ENCODE data around the gene RAPGEF3.

The RAPGEF3 gene

GRCh38 chr12:47734725-47735480 lies 23.8 kb downstream of the RAPGEF3 start:
- H3K9me3 ChIP-seq (ENCODE audit: insufficient read depth, low read length, severe bottlenecking): no peaks in the 10 kb centered on the region
- H3K79me2 ChIP-seq (ENCODE audit: insufficient read depth, low read length): no peaks in the 10 kb centered on the region
- DNase-seq (no peak), ATAC-seq (ENCODE audit: insufficient read depth, low read depth) (no peak)
- no peak overlapping the region for H2AFZ ChIP-seq (ENCODE audit: low read depth, low read length)
- H3K9ac ChIP-seq (ENCODE audit: low read depth, low read length): no peak overlapping the region
- H3K4me1 ChIP-seq (ENCODE audit: insufficient read depth, low read length): no peaks in the 10 kb centered on the region
- no peak overlapping the region for H3K27ac ChIP-seq (ENCODE audit: low read length)
- no peak for TF ChIP-seq EZH2 (IDR thresholded peaks at IDR 0.05; ENCODE audit: borderline replicate concordance, low read depth, low read length, severe bottlenecking)
- TF ChIP-seq CTCF (IDR thresholded peaks at IDR 0.05; ENCODE audit: borderline replicate concordance, extremely low read depth, low read length, poor library complexity, severe bottlenecking): no peak
- no peak overlapping the region for H3K4me2 ChIP-seq (ENCODE audit: insufficient read depth, low read length)
- H3K27me3 ChIP-seq (ENCODE audit: insufficient read depth, low read length, poor library complexity): no peaks in the 10 kb centered on the region
- H4K20me1 ChIP-seq (ENCODE audit: insufficient read depth, low read length): peaks cover 15% of the 10 kb centered on the region; the same call in 1 of the 2 replicates
- no peak overlapping the region for H3K4me3 ChIP-seq (ENCODE audit: low read depth in 1 of 2, low read length in 2 of 2)
- H3K36me3 ChIP-seq (ENCODE audit: insufficient read depth, low read length): no peaks in the 10 kb centered on the region

DNA sequence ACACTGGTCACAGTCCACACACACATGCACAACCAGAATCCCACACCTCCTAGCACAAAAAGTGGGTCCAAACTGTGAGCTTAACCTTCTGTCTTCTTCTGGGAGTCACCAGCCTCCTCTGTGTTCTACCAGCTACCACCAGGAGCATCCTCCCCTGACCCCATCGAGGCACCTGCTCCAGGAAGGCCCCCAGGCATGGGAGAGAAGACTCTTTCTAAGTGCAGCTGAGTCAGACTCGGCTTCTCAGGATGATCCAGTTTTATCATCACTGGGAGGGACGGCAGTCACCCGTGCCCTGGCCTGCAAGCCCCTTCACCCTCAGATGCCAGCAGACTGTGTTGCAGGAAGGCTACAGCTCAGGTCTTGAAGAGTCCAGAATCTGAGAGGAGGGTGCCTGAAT lies 25.5 kb downstream of the RAPGEF3 start:
- Histone ChIP-seq H3K27me3 (ENCODE audit: insufficient read depth, low read length, poor library complexity) (no peaks in the 10 kb centered on the region), H3K27ac (ENCODE audit: low read length) (no peak overlapping the region), H3K36me3 (ENCODE audit: insufficient read depth, low read length) (no peaks in the 10 kb centered on the region), H3K79me2 (ENCODE audit: insufficient read depth, low read length) (no peaks in the 10 kb centered on the region), H3K9ac (ENCODE audit: low read depth, low read length) (no peak overlapping the region), H3K4me1 (ENCODE audit: insufficient read depth, low read length) (no peaks in the 10 kb centered on the region), H3K4me3 (ENCODE audit: low read depth in 1 of 2, low read length in 2 of 2) (no peak overlapping the region), H3K4me2 (ENCODE audit: insufficient read depth, low read length) (no peak overlapping the region), H3K9me3 (ENCODE audit: insufficient read depth, low read length, severe bottlenecking) (no peaks in the 10 kb centered on the region), H2AFZ (ENCODE audit: low read depth, low read length) (no peak overlapping the region), H4K20me1 (ENCODE audit: insufficient read depth, low read length) (0 out of 2 replicates have a peak, but pooled peaks cover 3% of the 10 kb centered on the region)
- ATAC-seq (ENCODE audit: insufficient read depth, low read depth): 0 out of 3 replicates have a peak, but pooled peaks have one; percentile 16
- no peak for DNase-seq
- no peak for TF ChIP-seq CTCF (IDR thresholded peaks at IDR 0.05; ENCODE audit: borderline replicate concordance, extremely low read depth, low read length, poor library complexity, severe bottlenecking)
- no peak for TF ChIP-seq EZH2 (IDR thresholded peaks at IDR 0.05; ENCODE audit: borderline replicate concordance, low read depth, low read length, severe bottlenecking)

- Histone ChIP-seq H3K27ac (ENCODE audit: low read length) (no peak overlapping the region), H4K20me1 (ENCODE audit: insufficient read depth, low read length) (0 out of 2 replicates have a peak, but pooled peaks cover 2% of the 10 kb centered on the region), H3K4me1 (ENCODE audit: insufficient read depth, low read length) (no peaks in the 10 kb centered on the region), H3K79me2 (ENCODE audit: insufficient read depth, low read length) (no peaks in the 10 kb centered on the region), H3K4me3 (ENCODE audit: low read depth in 1 of 2, low read length in 2 of 2) (no peak overlapping the region), H3K27me3 (ENCODE audit: insufficient read depth, low read length, poor library complexity) (no peaks in the 10 kb centered on the region), H2AFZ (ENCODE audit: low read depth, low read length) (no peak overlapping the region), H3K9me3 (ENCODE audit: insufficient read depth, low read length, severe bottlenecking) (no peaks in the 10 kb centered on the region), H3K36me3 (ENCODE audit: insufficient read depth, low read length) (no peaks in the 10 kb centered on the region), H3K9ac (ENCODE audit: low read depth, low read length) (no peak overlapping the region), H3K4me2 (ENCODE audit: insufficient read depth, low read length) (no peak overlapping the region)
- DNase-seq (no peak), ATAC-seq (ENCODE audit: insufficient read depth, low read depth) (no peak)
- no peak for TF ChIP-seq CTCF (IDR thresholded peaks at IDR 0.05; ENCODE audit: borderline replicate concordance, extremely low read depth, low read length, poor library complexity, severe bottlenecking)
- no peak for TF ChIP-seq EZH2 (IDR thresholded peaks at IDR 0.05; ENCODE audit: borderline replicate concordance, low read depth, low read length, severe bottlenecking)
Measured at GRCh38 chr12:47732504-47732903, 26.2 kb downstream of the RAPGEF3 start.
